ENCODE data around the gene GPR137.

The GPR137 gene

DNA sequence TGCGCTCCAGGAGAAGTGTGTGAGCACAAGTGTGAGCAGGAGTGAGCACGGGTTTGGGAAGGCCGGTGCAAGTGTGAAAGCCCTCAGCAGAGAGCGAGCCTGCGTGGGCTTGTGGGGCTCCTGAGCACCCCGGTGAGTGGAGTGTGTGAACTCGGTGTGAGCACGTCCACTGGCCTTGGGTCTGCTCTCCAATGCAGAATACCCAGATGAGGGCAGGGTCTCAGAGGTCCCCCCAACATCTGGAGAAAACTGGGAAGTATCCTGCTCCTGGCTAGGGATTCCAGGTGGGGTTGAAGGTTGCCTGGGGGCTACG lies 20.9 kb downstream of the GPR137 start:
- TF ChIP-seq FOXM1 (IDR thresholded peaks at IDR 0.05; ENCODE audit: borderline replicate concordance, low read depth) = no peak
- TF ChIP-seq TAF1 (IDR thresholded peaks at IDR 0.05; ENCODE audit: low read depth) = no peak
- no peak for TF ChIP-seq NFIC (IDR thresholded peaks at IDR 0.05)
- no peak for TF ChIP-seq YY1 (IDR thresholded peaks at IDR 0.05; ENCODE audit: low read depth)
- TF ChIP-seq CREB1 (IDR thresholded peaks at IDR 0.05; ENCODE audit: low read depth) = no peak

DNA sequence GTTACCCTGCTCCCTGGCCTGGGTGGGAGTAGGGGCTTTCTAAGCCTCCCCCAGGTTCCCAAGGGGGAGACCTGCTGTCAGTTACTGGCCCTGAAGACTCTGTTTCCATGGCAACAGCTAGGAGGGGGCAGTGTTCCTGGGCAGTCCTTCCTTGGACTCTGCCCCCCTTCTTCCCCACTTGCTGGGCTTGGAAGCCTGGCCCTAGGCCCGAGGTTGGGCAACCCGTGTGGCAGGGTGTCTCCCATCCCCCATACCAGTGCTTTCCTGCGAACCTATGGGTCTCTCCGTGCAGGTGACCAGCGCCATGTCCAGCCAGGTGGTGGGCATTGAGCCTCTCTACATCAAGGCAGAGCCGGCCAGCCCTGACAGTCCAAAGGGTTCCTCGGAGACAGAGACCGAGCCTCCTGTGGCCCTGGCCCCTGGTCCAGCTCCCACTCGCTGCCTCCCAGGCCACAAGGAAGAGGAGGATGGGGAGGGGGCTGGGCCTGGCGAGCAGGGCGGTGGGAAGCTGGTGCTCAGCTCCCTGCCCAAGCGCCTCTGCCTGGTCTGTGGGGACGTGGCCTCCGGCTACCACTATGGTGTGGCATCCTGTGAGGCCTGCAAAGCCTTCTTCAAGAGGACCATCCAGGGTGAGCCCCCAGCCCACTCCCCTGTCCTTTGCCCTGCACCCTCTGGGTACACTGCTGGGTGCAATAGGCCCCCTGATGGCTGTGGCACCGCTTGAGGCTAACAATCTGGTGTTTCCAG lies 21.4 kb downstream of the GPR137 start:
- TF ChIP-seq YY1 (IDR thresholded peaks at IDR 0.05; ENCODE audit: low read depth) (no peak), CEBPB (IDR thresholded peaks at IDR 0.05) (peak; percentile 56; the same call in 1 of the 2 replicates)

DNA sequence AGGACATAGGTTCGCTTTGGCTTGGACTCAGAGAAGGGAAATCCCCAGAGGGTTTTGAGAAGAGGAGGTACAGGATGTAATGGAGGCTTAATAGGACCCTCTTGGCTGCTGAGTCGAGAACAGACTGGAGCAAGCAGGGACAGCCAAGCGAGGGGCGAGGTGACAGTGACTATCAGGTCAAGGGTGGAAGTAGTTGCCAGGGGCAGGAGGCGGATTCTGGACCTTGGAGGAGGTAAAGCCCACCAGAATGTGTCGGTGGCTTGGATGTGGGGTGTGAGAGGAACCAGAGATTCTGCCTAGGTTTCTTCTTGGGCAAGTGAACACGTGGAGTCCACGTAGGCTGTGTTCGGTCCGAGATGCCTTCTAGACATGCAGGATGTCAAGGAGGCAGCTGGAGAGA lies 27.3 kb downstream of the GPR137 start:
- TF ChIP-seq EP300 (IDR thresholded peaks at IDR 0.05; ENCODE audit: borderline replicate concordance) (no peak), TEAD4 (IDR thresholded peaks at IDR 0.05) (no peak), NFIC (IDR thresholded peaks at IDR 0.05) (no peak), CEBPB (IDR thresholded peaks at IDR 0.05) (no peak), YY1 (IDR thresholded peaks at IDR 0.05; ENCODE audit: low read depth) (no peak)
- TF ChIP-seq, protein P1, sequence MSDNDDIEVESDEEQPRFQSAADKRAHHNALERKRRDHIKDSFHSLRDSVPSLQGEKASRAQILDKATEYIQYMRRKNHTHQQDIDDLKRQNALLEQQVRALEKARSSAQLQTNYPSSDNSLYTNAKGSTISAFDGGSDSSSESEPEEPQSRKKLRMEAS (IDR thresholded peaks at IDR 0.05) = no peak

DNA sequence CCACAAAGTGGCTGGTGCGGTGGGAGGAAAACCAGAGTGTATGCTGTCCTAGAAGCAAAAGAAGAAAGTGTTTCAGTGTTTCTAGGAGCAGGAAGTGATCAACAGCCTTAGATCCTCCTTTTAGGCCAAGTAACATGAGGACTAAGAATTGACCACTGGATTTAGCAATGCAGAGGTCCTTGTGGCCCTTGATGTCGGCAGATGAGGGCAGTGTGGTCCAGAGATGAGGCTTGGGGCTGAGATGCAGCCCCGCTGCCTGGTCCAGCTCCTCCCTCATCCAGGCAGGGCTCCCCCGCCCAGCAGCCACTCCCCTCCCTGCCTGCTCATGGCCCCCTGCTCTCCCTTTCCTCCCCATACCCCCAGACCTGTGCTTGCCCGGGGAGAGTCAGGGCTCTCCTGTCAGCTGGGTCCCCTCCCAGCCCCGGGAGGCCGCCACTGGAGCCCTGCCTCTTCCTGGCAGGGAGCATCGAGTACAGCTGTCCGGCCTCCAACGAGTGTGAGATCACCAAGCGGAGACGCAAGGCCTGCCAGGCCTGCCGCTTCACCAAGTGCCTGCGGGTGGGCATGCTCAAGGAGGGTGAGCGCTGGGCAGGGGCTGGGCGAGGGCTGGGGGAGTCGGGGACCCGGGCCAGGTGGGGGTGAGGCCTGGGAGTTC lies 28.0 kb downstream of the GPR137 start:
- no peak for TF ChIP-seq NFIC (IDR thresholded peaks at IDR 0.05)
- no peak for TF ChIP-seq YY1 (IDR thresholded peaks at IDR 0.05; ENCODE audit: low read depth)
- no peak for TF ChIP-seq CREB1 (IDR thresholded peaks at IDR 0.05; ENCODE audit: low read depth)
- TF ChIP-seq EGR1 (IDR thresholded peaks at IDR 0.05) = no peak
- TF ChIP-seq, protein P2, sequence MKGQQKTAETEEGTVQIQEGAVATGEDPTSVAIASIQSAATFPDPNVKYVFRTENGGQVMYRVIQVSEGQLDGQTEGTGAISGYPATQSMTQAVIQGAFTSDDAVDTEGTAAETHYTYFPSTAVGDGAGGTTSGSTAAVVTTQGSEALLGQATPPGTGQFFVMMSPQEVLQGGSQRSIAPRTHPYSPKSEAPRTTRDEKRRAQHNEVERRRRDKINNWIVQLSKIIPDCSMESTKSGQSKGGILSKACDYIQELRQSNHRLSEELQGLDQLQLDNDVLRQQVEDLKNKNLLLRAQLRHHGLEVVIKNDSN (IDR thresholded peaks at IDR 0.05) = no peak
- TF ChIP-seq, protein P1 (IDR thresholded peaks at IDR 0.05) = no peak
- no peak for TF ChIP-seq EP300 (IDR thresholded peaks at IDR 0.05; ENCODE audit: borderline replicate concordance)
- TF ChIP-seq RAD21 (IDR thresholded peaks at IDR 0.05; ENCODE audit: low read depth) = no peak
- TF ChIP-seq ZBTB7A (IDR thresholded peaks at IDR 0.05; ENCODE audit: low read depth) = no peak
- TF ChIP-seq FOXM1 (IDR thresholded peaks at IDR 0.05; ENCODE audit: borderline replicate concordance, low read depth) = no peak
- TF ChIP-seq, protein P3, sequence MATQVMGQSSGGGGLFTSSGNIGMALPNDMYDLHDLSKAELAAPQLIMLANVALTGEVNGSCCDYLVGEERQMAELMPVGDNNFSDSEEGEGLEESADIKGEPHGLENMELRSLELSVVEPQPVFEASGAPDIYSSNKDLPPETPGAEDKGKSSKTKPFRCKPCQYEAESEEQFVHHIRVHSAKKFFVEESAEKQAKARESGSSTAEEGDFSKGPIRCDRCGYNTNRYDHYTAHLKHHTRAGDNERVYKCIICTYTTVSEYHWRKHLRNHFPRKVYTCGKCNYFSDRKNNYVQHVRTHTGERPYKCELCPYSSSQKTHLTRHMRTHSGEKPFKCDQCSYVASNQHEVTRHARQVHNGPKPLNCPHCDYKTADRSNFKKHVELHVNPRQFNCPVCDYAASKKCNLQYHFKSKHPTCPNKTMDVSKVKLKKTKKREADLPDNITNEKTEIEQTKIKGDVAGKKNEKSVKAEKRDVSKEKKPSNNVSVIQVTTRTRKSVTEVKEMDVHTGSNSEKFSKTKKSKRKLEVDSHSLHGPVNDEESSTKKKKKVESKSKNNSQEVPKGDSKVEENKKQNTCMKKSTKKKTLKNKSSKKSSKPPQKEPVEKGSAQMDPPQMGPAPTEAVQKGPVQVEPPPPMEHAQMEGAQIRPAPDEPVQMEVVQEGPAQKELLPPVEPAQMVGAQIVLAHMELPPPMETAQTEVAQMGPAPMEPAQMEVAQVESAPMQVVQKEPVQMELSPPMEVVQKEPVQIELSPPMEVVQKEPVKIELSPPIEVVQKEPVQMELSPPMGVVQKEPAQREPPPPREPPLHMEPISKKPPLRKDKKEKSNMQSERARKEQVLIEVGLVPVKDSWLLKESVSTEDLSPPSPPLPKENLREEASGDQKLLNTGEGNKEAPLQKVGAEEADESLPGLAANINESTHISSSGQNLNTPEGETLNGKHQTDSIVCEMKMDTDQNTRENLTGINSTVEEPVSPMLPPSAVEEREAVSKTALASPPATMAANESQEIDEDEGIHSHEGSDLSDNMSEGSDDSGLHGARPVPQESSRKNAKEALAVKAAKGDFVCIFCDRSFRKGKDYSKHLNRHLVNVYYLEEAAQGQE (IDR thresholded peaks at IDR 0.05; ENCODE audit: low read depth) = no peak
- no peak for TF ChIP-seq CEBPB (IDR thresholded peaks at IDR 0.05)
- TF ChIP-seq TAF1 (IDR thresholded peaks at IDR 0.05; ENCODE audit: low read depth) = no peak
- TF ChIP-seq TEAD4 (IDR thresholded peaks at IDR 0.05) = no peak
- no peak for TF ChIP-seq TCF12 (IDR thresholded peaks at IDR 0.05; ENCODE audit: low read depth)

DNA sequence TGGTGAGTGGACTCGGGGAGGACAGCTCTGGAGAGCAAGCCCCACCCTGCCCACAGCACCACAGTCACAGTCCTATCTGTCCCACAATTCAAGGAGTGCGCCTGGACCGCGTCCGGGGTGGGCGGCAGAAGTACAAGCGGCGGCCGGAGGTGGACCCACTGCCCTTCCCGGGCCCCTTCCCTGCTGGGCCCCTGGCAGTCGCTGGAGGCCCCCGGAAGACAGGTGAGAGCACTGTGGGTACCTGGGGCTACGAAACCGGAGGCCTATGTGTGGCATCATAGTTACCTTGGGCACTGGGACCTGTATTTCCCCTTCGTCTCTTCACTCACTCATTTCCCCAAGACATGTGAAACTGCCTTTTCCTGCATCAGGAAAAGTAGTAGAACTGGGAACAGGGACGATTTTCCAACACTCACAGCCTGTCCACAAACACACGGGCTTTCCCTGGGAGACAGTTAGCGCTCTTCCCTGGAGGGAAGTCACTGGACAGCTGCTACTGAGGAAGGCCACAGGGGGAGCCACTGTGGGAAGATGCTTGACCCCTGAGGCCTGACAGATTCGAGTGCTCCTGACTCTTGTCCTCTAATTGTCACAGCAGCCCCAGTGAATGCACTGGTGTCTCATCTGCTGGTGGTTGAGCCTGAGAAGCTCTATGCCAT lies 28.6 kb downstream of the GPR137 start:
- TF ChIP-seq, protein P1 (IDR thresholded peaks at IDR 0.05) = no peak
- no peak for TF ChIP-seq CREB1 (IDR thresholded peaks at IDR 0.05; ENCODE audit: low read depth)
- TF ChIP-seq NFIC (IDR thresholded peaks at IDR 0.05) = no peak

DNA sequence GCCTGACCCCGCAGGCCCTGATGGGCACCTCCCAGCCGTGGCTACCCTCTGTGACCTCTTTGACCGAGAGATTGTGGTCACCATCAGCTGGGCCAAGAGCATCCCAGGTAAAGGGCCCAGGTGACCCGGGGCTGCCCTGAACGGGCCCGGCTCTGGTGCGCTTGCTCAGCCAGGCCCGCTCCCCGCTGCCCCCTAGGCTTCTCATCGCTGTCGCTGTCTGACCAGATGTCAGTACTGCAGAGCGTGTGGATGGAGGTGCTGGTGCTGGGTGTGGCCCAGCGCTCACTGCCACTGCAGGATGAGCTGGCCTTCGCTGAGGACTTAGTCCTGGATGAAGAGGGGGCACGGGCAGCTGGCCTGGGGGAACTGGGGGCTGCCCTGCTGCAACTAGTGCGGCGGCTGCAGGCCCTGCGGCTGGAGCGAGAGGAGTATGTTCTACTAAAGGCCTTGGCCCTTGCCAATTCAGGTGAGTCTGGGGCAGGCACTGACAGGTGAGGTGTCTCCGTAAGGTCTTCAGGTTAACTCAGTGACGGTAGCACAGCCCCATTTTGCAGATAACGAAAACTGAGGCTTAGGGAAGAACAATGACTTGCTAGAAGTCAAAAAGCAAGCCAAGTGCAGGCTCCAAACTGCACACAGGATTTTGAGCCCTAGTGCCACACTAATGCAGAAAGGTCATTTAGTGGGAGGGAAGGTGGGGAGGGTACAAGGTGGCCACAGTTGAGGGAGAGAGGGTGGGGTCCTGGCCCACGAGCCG lies 29.3 kb downstream of the GPR137 start:
- TF ChIP-seq, protein P3 (IDR thresholded peaks at IDR 0.05; ENCODE audit: low read depth) = no peak
- TF ChIP-seq, protein P1 (IDR thresholded peaks at IDR 0.05) = no peak
- no peak for TF ChIP-seq TEAD4 (IDR thresholded peaks at IDR 0.05)
